Measurements from ENCODE around the gene PDZRN4. TPM values are rescaled to one million over a fixed set of nuclear protein-coding genes. Genes with fewer than 3 reads are reported as not detected.

The PDZRN4 gene
- total RNA-seq, 1 experiment from 2014 or later = not detected

DNA sequence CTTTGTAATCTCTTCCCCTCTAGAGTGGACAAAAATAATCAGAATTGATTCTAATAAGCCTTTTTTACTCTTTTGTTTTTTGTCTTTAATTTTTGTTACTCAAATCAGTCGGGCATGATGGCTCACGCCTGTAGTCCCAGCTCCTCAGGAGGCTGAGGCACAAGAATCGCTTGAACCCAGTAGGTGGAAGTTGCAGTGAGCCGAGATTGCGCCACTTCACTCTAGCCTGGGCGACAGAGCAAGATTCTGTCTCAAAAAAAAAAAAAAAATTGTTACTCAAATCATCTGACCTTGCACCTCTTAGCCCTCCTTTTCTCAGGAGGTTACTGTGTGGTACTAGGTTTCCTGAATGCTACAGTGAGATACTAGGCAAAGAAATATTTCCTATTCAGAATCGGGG, 280.6 kb downstream of the PDZRN4 start:
- intact Hi-C loops (cut with micrococcal nuclease; ENCODE audit: unreplicated experiment) = no loop called here
- POLR2A ChIA-PET (ENCODE audit: low non-redundant PET) = no interaction called here
- CTCF ChIA-PET = no interaction called here
- Histone ChIP-seq H3K27ac (ENCODE audit: low read depth, low read length, poor library complexity, severe bottlenecking) (no peak overlapping the region), H3K9me3 (ENCODE audit: low read depth, low read length, poor library complexity, severe bottlenecking) (no peaks in the 10 kb centered on the region), H3K4me3 (ENCODE audit: low read depth, low read length, poor library complexity, severe bottlenecking) (no peak overlapping the region), H3K27me3 (replicated peaks; ENCODE audit: insufficient read depth, low read depth, low read length, poor library complexity) (no peaks in the 10 kb centered on the region), H3K36me3 (ENCODE audit: insufficient read depth, low read length, poor library complexity, severe bottlenecking) (no peaks in the 10 kb centered on the region), H3K4me1 (ENCODE audit: insufficient read depth, low read length, poor library complexity, severe bottlenecking) (no peaks in the 10 kb centered on the region)
- DNase-seq (ENCODE audit: low spot score) = no peak
- BruUV-seq (replicated peaks) = no TSS peak
- no peak for TF ChIP-seq EZH2 (IDR thresholded peaks at IDR 0.05; ENCODE audit: borderline replicate concordance, low read depth, low read length, poor library complexity, severe bottlenecking)
- TF ChIP-seq, protein P1, sequence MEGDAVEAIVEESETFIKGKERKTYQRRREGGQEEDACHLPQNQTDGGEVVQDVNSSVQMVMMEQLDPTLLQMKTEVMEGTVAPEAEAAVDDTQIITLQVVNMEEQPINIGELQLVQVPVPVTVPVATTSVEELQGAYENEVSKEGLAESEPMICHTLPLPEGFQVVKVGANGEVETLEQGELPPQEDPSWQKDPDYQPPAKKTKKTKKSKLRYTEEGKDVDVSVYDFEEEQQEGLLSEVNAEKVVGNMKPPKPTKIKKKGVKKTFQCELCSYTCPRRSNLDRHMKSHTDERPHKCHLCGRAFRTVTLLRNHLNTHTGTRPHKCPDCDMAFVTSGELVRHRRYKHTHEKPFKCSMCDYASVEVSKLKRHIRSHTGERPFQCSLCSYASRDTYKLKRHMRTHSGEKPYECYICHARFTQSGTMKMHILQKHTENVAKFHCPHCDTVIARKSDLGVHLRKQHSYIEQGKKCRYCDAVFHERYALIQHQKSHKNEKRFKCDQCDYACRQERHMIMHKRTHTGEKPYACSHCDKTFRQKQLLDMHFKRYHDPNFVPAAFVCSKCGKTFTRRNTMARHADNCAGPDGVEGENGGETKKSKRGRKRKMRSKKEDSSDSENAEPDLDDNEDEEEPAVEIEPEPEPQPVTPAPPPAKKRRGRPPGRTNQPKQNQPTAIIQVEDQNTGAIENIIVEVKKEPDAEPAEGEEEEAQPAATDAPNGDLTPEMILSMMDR (conservative IDR thresholded peaks at IDR 0.05; ENCODE audit: low read depth, low read length) = no peak

DNA sequence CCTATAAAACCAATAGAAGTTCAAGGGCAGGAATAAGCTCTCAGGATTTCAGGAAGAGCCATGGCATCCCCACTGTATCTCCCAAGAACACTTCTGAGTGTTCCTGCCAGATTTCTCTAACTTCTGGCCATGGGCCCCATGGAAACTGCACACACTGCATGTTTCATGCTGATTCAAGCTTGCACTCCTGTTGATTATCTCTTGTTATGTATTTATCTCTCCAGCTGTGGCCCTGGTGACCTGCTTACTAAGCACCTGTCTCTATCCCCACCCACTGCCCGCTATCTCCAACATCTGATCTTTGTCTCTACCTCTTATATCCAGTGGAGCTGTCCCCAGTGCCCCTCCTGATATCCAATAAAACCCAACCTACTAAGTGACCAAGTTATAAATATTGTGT, 285.3 kb downstream of the PDZRN4 start:
- Histone ChIP-seq H3K27me3 (replicated peaks; ENCODE audit: insufficient read depth, low read depth, low read length, poor library complexity) (no peaks in the 10 kb centered on the region), H3K36me3 (ENCODE audit: insufficient read depth, low read length, poor library complexity, severe bottlenecking) (no peaks in the 10 kb centered on the region), H3K27ac (ENCODE audit: low read depth, low read length, poor library complexity, severe bottlenecking) (no peak overlapping the region), H3K9me3 (ENCODE audit: low read depth, low read length, poor library complexity, severe bottlenecking) (no peaks in the 10 kb centered on the region), H3K4me3 (ENCODE audit: low read depth, low read length, poor library complexity, severe bottlenecking) (no peak overlapping the region), H3K4me1 (ENCODE audit: insufficient read depth, low read length, poor library complexity, severe bottlenecking) (no peaks in the 10 kb centered on the region)
- ChIA-PET CTCF (no interaction called here), POLR2A (ENCODE audit: low non-redundant PET) (no interaction called here)
- TF ChIP-seq, protein P1 (conservative IDR thresholded peaks at IDR 0.05; ENCODE audit: low read depth, low read length) = no peak
- no peak for TF ChIP-seq EZH2 (IDR thresholded peaks at IDR 0.05; ENCODE audit: borderline replicate concordance, low read depth, low read length, poor library complexity, severe bottlenecking)
- DNase-seq (ENCODE audit: low spot score) = no peak
- BruUV-seq (replicated peaks) = no TSS peak
- intact Hi-C loops (cut with micrococcal nuclease; ENCODE audit: unreplicated experiment) = loop anchor here (10.0 kb wide), 1 partner anchor 61 kb away; no protein-coding TSS in a partner anchor

DNA sequence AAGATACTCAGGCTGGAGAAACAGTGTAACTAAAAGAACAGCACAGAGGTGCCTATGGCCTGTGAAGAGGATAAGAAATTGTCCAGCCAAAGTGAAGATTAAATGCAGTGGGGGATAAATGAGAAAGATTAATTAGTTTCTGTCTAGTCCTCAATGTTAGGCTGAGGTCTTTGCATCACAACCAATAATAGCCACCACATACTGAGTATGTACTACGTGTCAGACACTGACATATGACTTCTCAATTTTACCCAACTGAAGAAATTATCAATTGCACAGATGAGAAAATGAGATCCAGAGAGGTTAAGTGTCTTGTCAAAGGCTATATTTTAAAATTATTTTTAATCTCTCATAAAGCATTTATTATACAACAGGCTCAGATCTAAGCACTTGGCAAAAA, 285.9 kb downstream of the PDZRN4 start:
- CTCF ChIA-PET = no interaction called here
- H3K27me3 ChIP-seq (replicated peaks; ENCODE audit: insufficient read depth, low read depth, low read length, poor library complexity) = no peaks in the 10 kb centered on the region
- H3K36me3 ChIP-seq (ENCODE audit: insufficient read depth, low read length, poor library complexity, severe bottlenecking) = no peaks in the 10 kb centered on the region
- H3K4me3 ChIP-seq (ENCODE audit: low read depth, low read length, poor library complexity, severe bottlenecking) = no peak overlapping the region
- TF ChIP-seq, protein P1 (conservative IDR thresholded peaks at IDR 0.05; ENCODE audit: low read depth, low read length) = no peak
- TF ChIP-seq EZH2 (IDR thresholded peaks at IDR 0.05; ENCODE audit: borderline replicate concordance, low read depth, low read length, poor library complexity, severe bottlenecking) = no peak
- no peak overlapping the region for H3K27ac ChIP-seq (ENCODE audit: low read depth, low read length, poor library complexity, severe bottlenecking)
- DNase-seq (ENCODE audit: low spot score) = no peak
- no TSS peak for BruUV-seq (replicated peaks)
- intact Hi-C loops (cut with micrococcal nuclease; ENCODE audit: unreplicated experiment) = loop anchor here (10.0 kb wide), 1 partner anchor 61 kb away; no protein-coding TSS in a partner anchor
- H3K9me3 ChIP-seq (ENCODE audit: low read depth, low read length, poor library complexity, severe bottlenecking) = no peaks in the 10 kb centered on the region
- POLR2A ChIA-PET (ENCODE audit: low non-redundant PET) = no interaction called here
- H3K4me1 ChIP-seq (ENCODE audit: insufficient read depth, low read length, poor library complexity, severe bottlenecking) = no peaks in the 10 kb centered on the region
